T-cell (primary cell): ENCODE data around the gene ADRA2B. TPM values are rescaled to one million over a fixed set of nuclear protein-coding genes. Genes with fewer than 3 reads are reported as not detected.

Experiments used
- ATAC-seq, 4 experiments: fragments of 200-7000 bp in 3 of 4; fragments of 150-1000 bp in 1 of 4; cut with Tn5 transposase; replicated peaks in 1 of 4; 1 replicate in 3 of 4; 2 replicates in 1 of 4; pipeline ENCODE4 v1.10.0; 2021; ENCODE audit warnings: moderate library complexity in 3 of 4, mild to moderate bottlenecking in 2 of 4, moderate number of reproducible peaks in 1 of 4
- CTCF ChIA-PET, 2 donors: fragments of 300-600 bp; sonication (Branson Sonifier 250); formaldehyde crosslinking; loops; one replicate each; lab custom pipeline; 2022; ENCODE audit warnings: antibody characterized with exemption in 2 of 2; lab: Charles Lee
- POLR2A ChIA-PET, 2 donors: fragments of 300-600 bp; sonication (Branson Sonifier 250); formaldehyde crosslinking; loops; one replicate each; lab custom pipeline; 2022; ENCODE audit warnings: antibody characterized with exemption in 2 of 2; lab: Charles Lee
- DNase-seq, 35 experiments: peaks; one replicate each; pipeline versions ENCODE4 v3.0.0 to v3.0.0-alpha.2; 2013 to 2023
- H3K27ac ChIP-seq: one replicate; pipeline ENCODE4 v1.5.1; 2013; ENCODE audit warnings: low read length
- H3K27me3 ChIP-seq, 2 experiments: replicated peaks in 1 of 2; 1 replicate in 1 of 2; 2 replicates in 1 of 2; pipeline versions ENCODE4 v1.6.1 to v1.7.0; 2013; ENCODE audit warnings: low read length in 1 of 2, mixed read lengths in 1 of 2; ENCODE audit not compliant: control insufficient read depth in 2 of 2, insufficient read depth in 2 of 2; ENCODE audit errors: extremely low read depth in 1 of 2
- H3K36me3 ChIP-seq, 2 donors: 1 replicate in 1 of 2; 2 replicates in 1 of 2; pipeline versions ENCODE4 v1.6.1 to v1.7.0; 2013; ENCODE audit warnings: low read length in 1 of 2; ENCODE audit not compliant: control insufficient read depth in 2 of 2, insufficient read depth in 1 of 2; ENCODE audit errors: extremely low read depth in 1 of 2
- H3K4me1 ChIP-seq, 2 experiments: 1 replicate in 1 of 2; 2 replicates in 1 of 2; pipeline versions ENCODE4 v1.6.1 to v1.7.0; 2013; ENCODE audit warnings: low read length in 2 of 2, mixed read lengths in 1 of 2; ENCODE audit not compliant: insufficient read depth in 2 of 2, control insufficient read depth in 1 of 2; ENCODE audit errors: extremely low read depth in 1 of 2
- H3K4me3 ChIP-seq, 2 donors: 1 replicate in 1 of 2; 2 replicates in 1 of 2; pipeline versions ENCODE4 v1.5.1 to v1.7.0; 2013; ENCODE audit warnings: mild to moderate bottlenecking in 2 of 2, low read length in 1 of 2, moderate library complexity in 1 of 2; ENCODE audit not compliant: control insufficient read depth in 1 of 2; ENCODE audit errors: extremely low read depth in 1 of 2
- H3K9me3 ChIP-seq: 2 replicates; pipeline ENCODE4 v1.7.0; 2013
- H3K27ac Mint-ChIP-seq, 2 donors: one replicate each; pipeline ENCODE4 v1.8.0; 2020 to 2021; ENCODE audit warnings: mild to moderate bottlenecking in 2 of 2, mixed read lengths in 2 of 2
- H3K27me3 Mint-ChIP-seq, 2 donors: one replicate each; pipeline ENCODE4 v1.8.0; 2021 to 2022; ENCODE audit warnings: mixed read lengths in 2 of 2
- H3K36me3 Mint-ChIP-seq: one replicate; pipeline ENCODE4 v1.8.0; 2021; ENCODE audit warnings: mixed read lengths
- H3K4me1 Mint-ChIP-seq, 3 donors: one replicate each; pipeline ENCODE4 v1.8.0; 2020 to 2022; ENCODE audit warnings: mixed read lengths in 3 of 3, mild to moderate bottlenecking in 1 of 3
- H3K4me3 Mint-ChIP-seq, 3 donors: one replicate each; pipeline ENCODE4 v1.8.0; 2020 to 2022; ENCODE audit warnings: mild to moderate bottlenecking in 3 of 3, mixed read lengths in 3 of 3, moderate library complexity in 3 of 3
- H3K9me3 Mint-ChIP-seq, 3 donors: one replicate each; pipeline ENCODE4 v1.8.0; 2020 to 2022; ENCODE audit warnings: mixed read lengths in 3 of 3
- WGBS: methylation state at CpG from one replicate; pipeline ENCODE4 v1.1.5; 2013; ENCODE audit warnings: missing lambda C conversion rate; ENCODE audit not compliant: insufficient coverage; 5-methylcytosine and 5-hydroxymethylcytosine counted together
- total RNA-seq, 35 experiments: library from RNA in 6 of 35; stranded (reverse) in 6 of 35; fragments of 120-200 nt in 1 of 35; gene quantifications; one replicate each; pipeline versions ENCODE4 v1.2.1 to v1.2.4 and lab custom pipeline; 2013 to 2026

ADRA2B gene
- total RNA-seq, 5 donors from 2014 or later (not counting 1 experiment from before 2014, with no cell fraction given), result 0.13 to 0.77 (median 0.18) TPM

- no peak overlapping the region for H3K4me3 Mint-ChIP-seq
- CTCF ChIA-PET, result no interaction called here
- no peak for DNase-seq
- H3K36me3 Mint-ChIP-seq, result peaks cover 4% of the 10 kb centered on the region
- no peak for ATAC-seq
- H3K36me3 ChIP-seq, result peaks cover 0 to 7% of the 10 kb centered on the region in 2 donors
- H3K27ac ChIP-seq, result no peak overlapping the region
- peaks cover 15 to 27% (median 25%) of the 10 kb centered on the region in 3 donors for H3K4me1 Mint-ChIP-seq
- WGBS, result 100% methylated on average over 4 of the region's 9 CpGs
- H3K4me3 ChIP-seq, result no peak overlapping the region
- no peak overlapping the region for H3K27ac Mint-ChIP-seq
- H3K9me3 ChIP-seq, result no peaks in the 10 kb centered on the region
- no peaks in the 10 kb centered on the region for H3K9me3 Mint-ChIP-seq
- H3K27me3 ChIP-seq, result peaks cover 0 to 3% of the 10 kb centered on the region in 2 experiments
- peaks cover 0 to 50% of the 10 kb centered on the region in 2 experiments for H3K4me1 ChIP-seq
- POLR2A ChIA-PET, result interaction anchor here in 1 of 2 donors (0.6 kb wide), 1 partner anchor 66 kb away, joined by 3 read pairs; no protein-coding TSS in a partner anchor
- H3K27me3 Mint-ChIP-seq, result no peaks in the 10 kb centered on the region
Measured at GRCh38 chr2:96135171-96135570, 18.8 kb upstream of the ADRA2B start.

GRCh38 chr2:96134421-96134820 is 18.1 kb upstream of the ADRA2B start:
- Histone ChIP-seq H3K36me3 (peaks cover 3 to 12% of the 10 kb centered on the region in 2 donors), H3K4me3 (no peak overlapping the region), H3K27me3 (peaks cover 0 to 3% of the 10 kb centered on the region in 2 experiments), H3K9me3 (no peaks in the 10 kb centered on the region), H3K27ac (no peak overlapping the region), H3K4me1 (peaks cover 0 to 57% of the 10 kb centered on the region in 2 experiments)
- Mint-ChIP-seq H3K27me3 (no peaks in the 10 kb centered on the region), H3K4me1 (peaks cover 15 to 25% (median 25%) of the 10 kb centered on the region in 3 donors), H3K9me3 (no peaks in the 10 kb centered on the region), H3K36me3 (peaks cover 4% of the 10 kb centered on the region), H3K4me3 (no peak overlapping the region), H3K27ac (no peak overlapping the region)
- no peak for DNase-seq
- ChIA-PET CTCF (no interaction called here), POLR2A (no interaction called here)
- no peak for ATAC-seq
- whole genome bisulfite sequencing, result 96% methylated on average over 11 of the region's 11 CpGs

GRCh38 chr2:96131813-96132745 is 15.7 kb upstream of the ADRA2B start:
- no peak for ATAC-seq
- no peak overlapping the region for H3K4me3 ChIP-seq
- H3K4me1 ChIP-seq, result peaks cover 0 to 36% of the 10 kb centered on the region in 2 experiments
- H3K27me3 ChIP-seq, result no peaks in the 10 kb centered on the region
- POLR2A ChIA-PET, result no interaction called here
- no peaks in the 10 kb centered on the region for H3K9me3 Mint-ChIP-seq
- 90% methylated on average over 16 of the region's 26 CpGs for WGBS
- DNase-seq, result no peak
- CTCF ChIA-PET, result interaction anchor here in 1 of 2 donors (1.6 to 2.1 kb wide), 2 partner anchors 15 to 43 kb away, joined by 5 to 12 read pairs; partner anchors contain the start of gene ADRA2B
- H3K9me3 ChIP-seq, result no peaks in the 10 kb centered on the region
- H3K27me3 Mint-ChIP-seq, result no peaks in the 10 kb centered on the region
- H3K4me1 Mint-ChIP-seq, result peaks cover 0 to 18% (median 15%) of the 10 kb centered on the region in 3 donors
- H3K4me3 Mint-ChIP-seq, result peak overlapping the region in 1 of 3 donors; percentile 39
- H3K27ac ChIP-seq, result peak overlapping the region; percentile 41
- H3K36me3 Mint-ChIP-seq, result peaks cover 8% of the 10 kb centered on the region
- peak overlapping the region; percentile 39 to 71 for H3K27ac Mint-ChIP-seq
- H3K36me3 ChIP-seq, result peaks cover 3 to 8% of the 10 kb centered on the region in 2 donors

GRCh38 chr2:96131152-96131812 is 14.9 kb upstream of the ADRA2B start:
- WGBS, result 59% methylated on average over 7 of the region's 10 CpGs
- Mint-ChIP-seq H3K27ac (peak overlapping the region; percentile 19 to 71), H3K27me3 (no peaks in the 10 kb centered on the region), H3K4me1 (peaks cover 0 to 18% (median 15%) of the 10 kb centered on the region in 3 donors), H3K36me3 (peaks cover 12% of the 10 kb centered on the region), H3K9me3 (no peaks in the 10 kb centered on the region), H3K4me3 (no peak overlapping the region)
- H3K27ac ChIP-seq, result peak overlapping the region; percentile 41
- H3K36me3 ChIP-seq, result peaks cover 3 to 8% of the 10 kb centered on the region in 2 donors
- ATAC-seq (peak in 1 of 4 experiments; percentile 18), DNase-seq (peak in 2 of 35 experiments; percentile 22 to 48)
- ChIA-PET POLR2A (interaction anchor here in 1 of 2 donors (0.5 to 0.7 kb wide), 3 partner anchors 49 to 651 kb away, joined by 3 to 7 read pairs (median 3); no protein-coding TSS in a partner anchor), CTCF (interaction anchor here (0.6 to 2.1 kb wide), 4 partner anchors 14 to 46 kb away, joined by 5 to 12 read pairs (median 5); partner anchors contain the start of gene ADRA2B (in 1 of the 2))
- H3K27me3 ChIP-seq, result no peaks in the 10 kb centered on the region
- peaks cover 0 to 29% of the 10 kb centered on the region in 2 experiments for H3K4me1 ChIP-seq
- no peaks in the 10 kb centered on the region for H3K9me3 ChIP-seq
- no peak overlapping the region for H3K4me3 ChIP-seq

DNA sequence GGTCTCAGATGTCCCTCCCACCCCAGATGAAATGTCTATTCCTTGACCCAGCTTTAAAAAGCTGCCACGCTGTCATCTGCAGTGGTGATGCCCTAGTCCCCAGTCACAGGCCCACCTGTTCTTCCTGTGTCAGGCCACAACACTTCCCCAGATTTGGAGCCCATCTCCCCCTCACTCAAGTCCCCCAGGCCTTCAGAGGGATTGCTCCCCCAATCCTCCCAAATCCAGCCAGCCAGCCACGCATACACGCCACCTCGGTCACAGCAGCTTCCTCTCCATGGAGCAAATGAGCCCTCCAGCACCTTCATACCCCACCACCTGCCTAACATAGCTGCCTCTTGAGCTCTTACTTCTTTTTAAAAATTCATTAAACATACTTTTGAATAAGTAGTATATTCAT is 14.1 kb upstream of the ADRA2B start:
- ChIA-PET CTCF (interaction anchor here (0.6 to 2.1 kb wide), 4 partner anchors 14 to 46 kb away, joined by 5 to 12 read pairs (median 5); partner anchors contain the start of gene ADRA2B (in 1 of the 2)), POLR2A (interaction anchor here in 1 of 2 donors (0.5 to 0.7 kb wide), 3 partner anchors 13 to 57 kb away, joined by 3 read pairs; no protein-coding TSS in a partner anchor)
- Histone ChIP-seq H3K9me3 (no peaks in the 10 kb centered on the region), H3K27me3 (peaks cover 0 to under 1% of the 10 kb centered on the region in 2 experiments), H3K27ac (peak overlapping the region; percentile 12), H3K4me1 (peaks cover 0 to 26% of the 10 kb centered on the region in 2 experiments), H3K4me3 (no peak overlapping the region), H3K36me3 (peaks cover 3 to 8% of the 10 kb centered on the region in 2 donors)
- WGBS, result 55% methylated on average over 1 of the region's 4 CpGs
- Mint-ChIP-seq H3K36me3 (peaks cover 18% of the 10 kb centered on the region), H3K4me1 (peaks cover 0 to 18% (median 15%) of the 10 kb centered on the region in 3 donors), H3K4me3 (no peak overlapping the region), H3K27me3 (no peaks in the 10 kb centered on the region), H3K9me3 (no peaks in the 10 kb centered on the region), H3K27ac (peak overlapping the region; percentile 44 to 58)
- DNase-seq (no peak), ATAC-seq (no peak)
